Mesothelial cell of epicardium (in vitro differentiated cells): ENCODE results near the gene TCF4. TPM values are rescaled to one million over a fixed set of nuclear protein-coding genes. Genes with fewer than 3 reads are reported as not detected.

Experiments used
- DNase-seq, 2 experiments: peaks; one replicate each; pipeline ENCODE4 v3.0.0; 2021; ENCODE audit warnings: low spot score in 2 of 2; ENCODE audit not compliant: unreplicated experiment in 2 of 2
- H3K27ac Mint-ChIP-seq: 2 replicates; pipeline ENCODE4 v1.8.0; 2021; ENCODE audit warnings: mixed read lengths
- H3K27me3 Mint-ChIP-seq: 2 replicates; pipeline ENCODE4 v1.8.0; 2021; ENCODE audit warnings: low read depth, mixed read lengths
- H3K36me3 Mint-ChIP-seq: 2 replicates; pipeline ENCODE4 v1.8.0; 2021; ENCODE audit warnings: mixed read lengths
- H3K4me1 Mint-ChIP-seq: 2 replicates; pipeline ENCODE4 v1.8.0; 2021; ENCODE audit warnings: mixed read lengths
- H3K4me3 Mint-ChIP-seq: 2 replicates; pipeline ENCODE4 v1.8.0; 2021; ENCODE audit warnings: mild to moderate bottlenecking, moderate library complexity, mixed read lengths
- H3K9me3 Mint-ChIP-seq: 2 replicates; pipeline ENCODE4 v1.8.0; 2021; ENCODE audit warnings: mixed read lengths
- total RNA-seq: library from RNA; stranded (reverse); gene quantifications from 3 replicates; pipeline ENCODE4 v1.2.1, GENCODE V29; 2021
- TF ChIP-seq, protein P1 (sequence below): fragments of 200-600 bp; sonication (generic); IDR thresholded peaks from one replicate; pipeline ENCODE4 v1.5.0; 2021; ENCODE audit warnings: antibody characterized with exemption; ENCODE audit not compliant: unreplicated experiment

TCF4 gene
- total RNA-seq, 1 donor from 2014 or later: 224 TPM

DNA sequence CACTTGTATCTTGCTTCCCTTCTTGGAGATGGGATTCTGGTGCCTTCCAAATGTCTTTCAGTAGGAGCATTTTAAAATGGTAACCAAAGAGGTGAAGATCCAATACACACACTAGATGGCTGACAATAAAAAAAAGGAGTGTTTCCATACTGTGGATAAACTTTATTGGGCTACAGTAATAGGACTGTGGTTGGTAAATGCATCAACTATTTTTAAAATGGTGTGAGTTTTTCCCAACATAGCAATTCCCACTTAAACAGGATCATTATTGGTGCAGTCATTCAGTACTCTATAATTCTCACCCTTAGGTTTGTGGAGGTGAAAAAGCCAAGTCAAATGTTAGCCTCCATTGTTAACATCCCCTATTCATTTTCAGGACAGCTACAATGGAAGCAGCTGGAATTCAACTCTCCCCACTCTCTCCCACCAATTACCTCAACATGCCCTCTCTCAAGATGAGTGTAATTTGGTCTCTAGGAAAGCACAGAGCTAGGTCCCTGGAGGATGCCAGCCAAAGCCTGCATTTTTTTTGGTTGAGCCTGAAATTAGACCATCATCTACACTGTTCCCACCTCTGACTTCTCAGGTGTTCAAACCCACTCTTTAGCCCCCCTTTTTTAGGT, 273.3 kb downstream of the TCF4 start:
- DNase-seq: no peak
- H3K36me3 Mint-ChIP-seq: peaks cover 2% of the 10 kb centered on the region
- H3K9me3 Mint-ChIP-seq: no peaks in the 10 kb centered on the region
- peak overlapping the region; percentile 63 for H3K27ac Mint-ChIP-seq
- H3K4me1 Mint-ChIP-seq: peaks cover 74% of the 10 kb centered on the region
- no peak overlapping the region for H3K4me3 Mint-ChIP-seq
- TF ChIP-seq, protein P1, sequence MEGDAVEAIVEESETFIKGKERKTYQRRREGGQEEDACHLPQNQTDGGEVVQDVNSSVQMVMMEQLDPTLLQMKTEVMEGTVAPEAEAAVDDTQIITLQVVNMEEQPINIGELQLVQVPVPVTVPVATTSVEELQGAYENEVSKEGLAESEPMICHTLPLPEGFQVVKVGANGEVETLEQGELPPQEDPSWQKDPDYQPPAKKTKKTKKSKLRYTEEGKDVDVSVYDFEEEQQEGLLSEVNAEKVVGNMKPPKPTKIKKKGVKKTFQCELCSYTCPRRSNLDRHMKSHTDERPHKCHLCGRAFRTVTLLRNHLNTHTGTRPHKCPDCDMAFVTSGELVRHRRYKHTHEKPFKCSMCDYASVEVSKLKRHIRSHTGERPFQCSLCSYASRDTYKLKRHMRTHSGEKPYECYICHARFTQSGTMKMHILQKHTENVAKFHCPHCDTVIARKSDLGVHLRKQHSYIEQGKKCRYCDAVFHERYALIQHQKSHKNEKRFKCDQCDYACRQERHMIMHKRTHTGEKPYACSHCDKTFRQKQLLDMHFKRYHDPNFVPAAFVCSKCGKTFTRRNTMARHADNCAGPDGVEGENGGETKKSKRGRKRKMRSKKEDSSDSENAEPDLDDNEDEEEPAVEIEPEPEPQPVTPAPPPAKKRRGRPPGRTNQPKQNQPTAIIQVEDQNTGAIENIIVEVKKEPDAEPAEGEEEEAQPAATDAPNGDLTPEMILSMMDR: no peak
- H3K27me3 Mint-ChIP-seq: no peaks in the 10 kb centered on the region

DNA sequence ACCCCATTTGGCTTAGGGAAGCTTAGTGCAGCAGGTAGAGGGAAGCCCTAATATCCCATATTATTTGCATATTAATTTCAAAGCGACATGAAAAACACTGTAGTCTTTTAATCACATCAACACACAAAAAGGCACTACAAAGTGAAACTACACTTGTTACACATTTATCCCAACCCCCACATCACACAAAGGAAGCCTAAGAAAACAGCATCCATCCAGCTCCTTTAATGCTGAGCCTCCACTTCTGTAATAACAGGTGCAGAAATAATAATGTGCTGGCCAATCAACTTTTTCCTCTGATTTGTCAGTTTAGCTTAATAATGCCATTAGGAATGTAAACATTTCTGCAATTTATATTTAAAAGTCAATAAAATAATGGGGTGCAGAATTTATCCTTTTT, 274.0 kb downstream of the TCF4 start:
- Mint-ChIP-seq H3K9me3 (no peaks in the 10 kb centered on the region), H3K4me1 (peaks cover 68% of the 10 kb centered on the region), H3K27ac (no peak overlapping the region), H3K36me3 (peaks cover 2% of the 10 kb centered on the region), H3K4me3 (no peak overlapping the region), H3K27me3 (no peaks in the 10 kb centered on the region)
- no peak for DNase-seq
- TF ChIP-seq, protein P1: no peak

DNA sequence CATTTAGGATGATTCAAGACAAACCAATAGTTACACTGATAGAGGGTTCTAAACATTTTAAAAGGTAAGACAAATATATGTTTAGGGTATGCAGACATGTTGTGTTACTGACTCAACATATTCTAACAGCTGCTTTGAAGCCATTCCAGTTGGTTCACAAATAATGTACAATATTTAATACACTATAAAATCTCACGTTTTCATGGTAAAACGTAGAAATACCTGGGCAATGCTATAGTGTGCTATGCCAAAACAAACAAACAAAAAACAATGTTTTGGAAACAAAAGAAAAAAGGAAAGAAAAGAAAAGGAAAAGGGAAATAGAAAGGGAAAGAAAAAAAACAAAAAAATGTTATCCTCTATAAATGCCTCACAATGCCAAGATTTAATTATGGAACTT, 277.1 kb downstream of the TCF4 start:
- no peaks in the 10 kb centered on the region for H3K27me3 Mint-ChIP-seq
- DNase-seq: no peak
- no peak overlapping the region for H3K4me3 Mint-ChIP-seq
- H3K4me1 Mint-ChIP-seq: peaks cover 43% of the 10 kb centered on the region
- H3K27ac Mint-ChIP-seq: peak overlapping the region; percentile 22
- peaks cover 4% of the 10 kb centered on the region for H3K36me3 Mint-ChIP-seq
- TF ChIP-seq, protein P1: no peak
- H3K9me3 Mint-ChIP-seq: no peaks in the 10 kb centered on the region

DNA sequence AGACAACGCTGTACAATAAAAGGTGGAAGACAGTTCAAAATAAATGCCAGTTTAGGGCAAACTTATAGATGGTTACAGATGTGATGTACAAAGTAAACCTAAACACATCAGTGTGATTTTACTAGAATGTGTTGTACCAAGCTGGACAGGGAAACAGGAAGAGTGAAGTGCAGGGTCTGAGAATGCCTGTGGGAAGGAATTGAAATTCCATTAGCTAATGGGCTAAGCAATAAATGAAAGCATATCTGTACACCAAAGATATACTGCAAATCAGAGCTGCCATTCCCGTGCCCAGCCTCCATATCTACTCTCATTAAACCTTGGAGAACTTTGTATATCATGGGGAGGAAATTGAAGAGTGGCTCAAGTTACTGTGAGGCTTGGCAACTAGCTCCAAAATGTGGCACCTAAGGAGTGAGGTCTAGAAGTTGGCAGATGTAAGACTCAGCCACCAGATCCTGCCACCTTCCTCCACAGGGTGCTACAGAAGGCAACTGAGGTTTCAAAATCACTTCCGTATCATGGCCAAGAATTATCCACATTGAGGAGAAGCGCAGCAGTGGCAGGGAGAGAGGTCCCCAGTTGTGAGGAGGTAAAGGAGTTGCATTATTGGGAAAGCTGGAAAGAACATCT, 277.8 kb downstream of the TCF4 start:
- peaks cover 40% of the 10 kb centered on the region for H3K4me1 Mint-ChIP-seq
- TF ChIP-seq, protein P1: no peak

DNA sequence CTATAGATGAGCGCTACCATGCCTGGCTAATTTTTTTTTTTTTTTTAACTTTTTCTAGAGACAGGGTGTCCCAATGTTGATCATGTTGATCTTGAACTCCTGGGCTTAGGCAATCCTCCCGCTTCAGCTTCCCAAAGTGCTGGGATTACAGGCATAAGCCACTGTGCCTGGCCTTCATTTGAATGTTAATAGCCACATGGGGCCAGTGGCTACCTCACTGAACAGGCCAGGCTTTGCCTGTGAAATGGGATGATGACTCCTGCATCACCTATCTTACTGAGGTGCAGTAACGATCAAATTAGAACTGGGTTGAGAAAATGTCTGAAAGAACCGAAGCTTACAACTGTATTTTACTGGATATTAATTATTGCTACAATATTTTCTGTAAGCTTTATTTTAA, 278.7 kb downstream of the TCF4 start:
- Mint-ChIP-seq H3K4me1 (peaks cover 37% of the 10 kb centered on the region), H3K27me3 (no peaks in the 10 kb centered on the region), H3K27ac (no peak overlapping the region), H3K36me3 (peaks cover 4% of the 10 kb centered on the region), H3K9me3 (no peaks in the 10 kb centered on the region), H3K4me3 (no peak overlapping the region)
- TF ChIP-seq, protein P1: no peak
- DNase-seq: no peak

More for the DNA sequence above, 277.8 kb downstream of the TCF4 start:
- DNase-seq: no peak
- peak overlapping the region; percentile 71 for H3K27ac Mint-ChIP-seq
- H3K4me3 Mint-ChIP-seq: no peak overlapping the region
- no peaks in the 10 kb centered on the region for H3K9me3 Mint-ChIP-seq
- H3K36me3 Mint-ChIP-seq: peaks cover 4% of the 10 kb centered on the region
- no peaks in the 10 kb centered on the region for H3K27me3 Mint-ChIP-seq
